ENCODE measurements around the gene NOC2L. TPM values are rescaled to one million over a fixed set of nuclear protein-coding genes. Genes with fewer than 3 reads are reported as not detected.

The NOC2L gene
- total RNA-seq, 1 donor from 2014 or later, result 33.2 TPM

GRCh38 chr1:998995-999724 lies 40.1 kb upstream of the NOC2L start:
- Histone ChIP-seq H3K27me3 (no peaks in the 10 kb centered on the region), H3K9me3 (no peaks in the 10 kb centered on the region), H3K27ac (peak overlapping the region; percentile 81 to 98), H3K4me3 (peak overlapping the region; percentile 58 to 68), H3K36me3 (no peaks in the 10 kb centered on the region), H3K4me1 (peaks cover 16 to 17% of the 10 kb centered on the region in 2 donors)
- no peak for DNase-seq (ENCODE audit: low spot score in 2 of 2)
- intact Hi-C loops (cut with DNase I), result no loop called here
- TF ChIP-seq CTCF (IDR thresholded peaks at IDR 0.05), result no peak

- Histone ChIP-seq H3K4me1 (peaks cover 16 to 17% of the 10 kb centered on the region in 2 donors), H3K27me3 (no peaks in the 10 kb centered on the region), H3K4me3 (peak overlapping the region; percentile 58 to 68), H3K27ac (peak overlapping the region in 1 of 2 donors; percentile 98), H3K36me3 (no peaks in the 10 kb centered on the region), H3K9me3 (no peaks in the 10 kb centered on the region)
- intact Hi-C loops (cut with DNase I), result no loop called here
- DNase-seq (ENCODE audit: low spot score in 2 of 2), result no peak
- TF ChIP-seq CTCF (IDR thresholded peaks at IDR 0.05), result no peak
Observed at GRCh38 chr1:998745-998994, 39.6 kb upstream of the NOC2L start.

GRCh38 chr1:997993-998744 lies 39.1 kb upstream of the NOC2L start:
- Histone ChIP-seq H3K4me3 (peak overlapping the region; percentile 58 to 68), H3K27me3 (no peaks in the 10 kb centered on the region), H3K36me3 (no peaks in the 10 kb centered on the region), H3K4me1 (peaks cover 16 to 17% of the 10 kb centered on the region in 2 donors), H3K27ac (no peak overlapping the region), H3K9me3 (no peaks in the 10 kb centered on the region)
- no peak for TF ChIP-seq CTCF (IDR thresholded peaks at IDR 0.05)
- DNase-seq (ENCODE audit: low spot score in 2 of 2), result no peak
- intact Hi-C loops (cut with DNase I), result no loop called here

GRCh38 chr1:997713-997992 lies 38.6 kb upstream of the NOC2L start:
- DNase-seq (ENCODE audit: low spot score in 2 of 2), result no peak
- H3K27ac ChIP-seq, result no peak overlapping the region
- H3K4me1 ChIP-seq, result peaks cover 16 to 17% of the 10 kb centered on the region in 2 donors
- no peaks in the 10 kb centered on the region for H3K36me3 ChIP-seq
- H3K27me3 ChIP-seq, result no peaks in the 10 kb centered on the region
- intact Hi-C loops (cut with DNase I), result no loop called here
- H3K4me3 ChIP-seq, result peak overlapping the region in 1 of 2 donors; percentile 68
- no peak for TF ChIP-seq CTCF (IDR thresholded peaks at IDR 0.05)
- H3K9me3 ChIP-seq, result peaks cover 0 to 1% of the 10 kb centered on the region in 2 donors

- H3K4me1 ChIP-seq, result peaks cover 15 to 17% of the 10 kb centered on the region in 2 donors
- H3K36me3 ChIP-seq, result no peaks in the 10 kb centered on the region
- no peak for TF ChIP-seq CTCF (IDR thresholded peaks at IDR 0.05)
- intact Hi-C loops (cut with DNase I), result no loop called here
- H3K27ac ChIP-seq, result no peak overlapping the region
- no peak for DNase-seq (ENCODE audit: low spot score in 2 of 2)
- H3K4me3 ChIP-seq, result no peak overlapping the region
- peaks cover 0 to 7% of the 10 kb centered on the region in 2 donors for H3K9me3 ChIP-seq
- no peaks in the 10 kb centered on the region for H3K27me3 ChIP-seq
Observed at GRCh38 chr1:996851-997712, 38.0 kb upstream of the NOC2L start.
